Right hindlimb (tissue), 1 donor: ENCODE measurements around the gene DGKE.

ENCODE experiments used
- DNase-seq: peaks from one replicate; pipeline ENCODE4 v3.0.0-alpha.2; 2018

The DGKE gene

GRCh38 chr17:56851008-56851407 is 17.1 kb downstream of the DGKE start:
- no peak for DNase-seq

GRCh38 chr17:56861899-56862298 is 27.9 kb downstream of the DGKE start:
- no peak for DNase-seq

- DNase-seq: no peak
Observed at GRCh38 chr17:56863974-56864373, 30.0 kb downstream of the DGKE start.

GRCh38 chr17:56866076-56866475 is 32.1 kb downstream of the DGKE start:
- no peak for DNase-seq

- DNase-seq: no peak
Observed at GRCh38 chr17:56866496-56866895, 32.5 kb downstream of the DGKE start.

GRCh38 chr17:56867948-56868376 is 34.0 kb downstream of the DGKE start:
- DNase-seq: no peak

GRCh38 chr17:56868716-56869115 is 34.8 kb downstream of the DGKE start:
- no peak for DNase-seq

GRCh38 chr17:56870081-56870651 is 36.2 kb downstream of the DGKE start:
- no peak for DNase-seq

- DNase-seq: no peak
Observed at GRCh38 chr17:56876766-56877179, 42.8 kb downstream of the DGKE start.

GRCh38 chr17:56879280-56879679 is 45.3 kb downstream of the DGKE start:
- no peak for DNase-seq

GRCh38 chr17:56880133-56880532 is 46.2 kb downstream of the DGKE start:
- DNase-seq: no peak

GRCh38 chr17:56880571-56880970 is 46.6 kb downstream of the DGKE start:
- no peak for DNase-seq

- no peak for DNase-seq
Observed at GRCh38 chr17:56881685-56882295, 47.8 kb downstream of the DGKE start.

GRCh38 chr17:56883616-56884015 is 49.7 kb downstream of the DGKE start:
- no peak for DNase-seq

GRCh38 chr17:56884483-56885311 is 50.7 kb downstream of the DGKE start:
- DNase-seq: no peak

GRCh38 chr17:56885312-56885657 is 51.3 kb downstream of the DGKE start:
- no peak for DNase-seq

- no peak for DNase-seq
Observed at GRCh38 chr17:56886288-56886731, 52.4 kb downstream of the DGKE start.

- no peak for DNase-seq
Observed at GRCh38 chr17:56887105-56887504, 53.2 kb downstream of the DGKE start.

GRCh38 chr17:56887552-56888467 is 53.9 kb downstream of the DGKE start:
- no peak for DNase-seq

- no peak for DNase-seq
Observed at GRCh38 chr17:56890390-56890789, 56.4 kb downstream of the DGKE start.

GRCh38 chr17:56890906-56891674 is 57.1 kb downstream of the DGKE start:
- no peak for DNase-seq

- no peak for DNase-seq
Observed at GRCh38 chr17:56891751-56892150, 57.8 kb downstream of the DGKE start.
